Osteocyte (in vitro differentiated cells): ENCODE data around the gene SEBOX. TPM values are rescaled to one million over a fixed set of nuclear protein-coding genes. Genes with fewer than 3 reads are reported as not detected.

Experiments
- DNase-seq: peaks from one replicate; pipeline ENCODE4 v3.0.0; 2021; ENCODE audit warnings: mixed read lengths; ENCODE audit not compliant: unreplicated experiment; ENCODE audit errors: extremely low spot score
- H3K27ac Mint-ChIP-seq: one replicate; pipeline ENCODE4 v1.8.0; 2021; ENCODE audit warnings: mild to moderate bottlenecking, mixed read lengths; ENCODE audit not compliant: unreplicated experiment
- H3K27me3 Mint-ChIP-seq: one replicate; pipeline ENCODE4 v1.8.0; 2021; ENCODE audit warnings: mixed read lengths; ENCODE audit not compliant: unreplicated experiment
- H3K36me3 Mint-ChIP-seq: one replicate; pipeline ENCODE4 v1.8.0; 2021; ENCODE audit warnings: mixed read lengths; ENCODE audit not compliant: unreplicated experiment
- H3K4me1 Mint-ChIP-seq: one replicate; pipeline ENCODE4 v1.8.0; 2021; ENCODE audit warnings: mixed read lengths; ENCODE audit not compliant: unreplicated experiment
- H3K4me3 Mint-ChIP-seq: one replicate; pipeline ENCODE4 v1.8.0; 2021; ENCODE audit warnings: mild to moderate bottlenecking, moderate library complexity, mixed read lengths; ENCODE audit not compliant: unreplicated experiment
- H3K9me3 Mint-ChIP-seq: one replicate; pipeline ENCODE4 v1.8.0; 2021; ENCODE audit warnings: mixed read lengths; ENCODE audit not compliant: unreplicated experiment
- CTCF ChIP-seq: fragments of 200-600 bp; sonication (generic); IDR thresholded peaks from 2 replicates; pipeline ENCODE4 v1.5.0; 2021; ENCODE audit warnings: antibody characterized with exemption, mild to moderate bottlenecking, moderate library complexity
- microRNA-seq: library from miRNA; unstranded; fragments of <30 nt; microRNA quantifications from one replicate; pipeline ENCODE4 v1.1.0, GENCODE V29; 2020; ENCODE audit not compliant: unreplicated experiment
- total RNA-seq: library from RNA; stranded (reverse); gene quantifications from 2 replicates; pipeline ENCODE4 v1.2.1, GENCODE V29; 2021

Gene SEBOX
- total RNA-seq, 1 donor from 2014 or later, result not detected

- H3K27me3 Mint-ChIP-seq, result no peaks in the 10 kb centered on the region
- no peak for TF ChIP-seq CTCF
- H3K27ac Mint-ChIP-seq, result no peak overlapping the region
- no peak overlapping the region for H3K4me3 Mint-ChIP-seq
- H3K4me1 Mint-ChIP-seq, result peaks cover 33% of the 10 kb centered on the region
- H3K9me3 Mint-ChIP-seq, result no peaks in the 10 kb centered on the region
- DNase-seq, result no peak
- H3K36me3 Mint-ChIP-seq, result no peaks in the 10 kb centered on the region
Observed at GRCh38 chr17:28315846-28316705, 48.9 kb downstream of the SEBOX start.

GRCh38 chr17:28313841-28314240, 51.2 kb downstream of the SEBOX start:
- Mint-ChIP-seq H3K27ac (no peak overlapping the region), H3K4me1 (peaks cover 20% of the 10 kb centered on the region), H3K9me3 (no peaks in the 10 kb centered on the region), H3K36me3 (no peaks in the 10 kb centered on the region), H3K27me3 (no peaks in the 10 kb centered on the region), H3K4me3 (no peak overlapping the region)
- DNase-seq, result no peak
- no peak for TF ChIP-seq CTCF

Small RNAs within 50 kb of the gene (microRNA-seq; reads per million reads assigned to microRNA genes)
- gene MIR4723, result not detected

Other genes starting within 250 kb of the SEBOX start
- 58.5 and 60.5 TPM in 2 replicates for gene TMEM97, start 46.0 kb downstream of the SEBOX start, total RNA-seq
- gene IFT20, start 29.7 kb downstream of the SEBOX start, total RNA-seq, result 55.3 and 61.9 TPM in 2 replicates
- gene TNFAIP1, start 29.4 kb downstream of the SEBOX start, total RNA-seq, result 57.0 and 59.2 TPM in 2 replicates
- 79.8 and 80.2 TPM in 2 replicates for gene POLDIP2, start 7.7 kb downstream of the SEBOX start, total RNA-seq
- 0.70 and 0.97 TPM in 2 replicates for gene VTN, start 5.1 kb upstream of the SEBOX start, total RNA-seq
- 27.8 and 31.7 TPM in 2 replicates for gene SARM1, start 6.5 kb upstream of the SEBOX start, total RNA-seq
- 5.5 and 5.9 TPM in 2 replicates for gene SLC46A1, start 41.0 kb upstream of the SEBOX start, total RNA-seq
- gene SLC13A2, start 108.4 kb upstream of the SEBOX start, total RNA-seq, result not detected in 2 replicates
- gene FOXN1, start 141.1 kb upstream of the SEBOX start, total RNA-seq, result not detected in 2 replicates
- 26.0 and 34.9 TPM in 2 replicates for gene UNC119, start 187.4 kb upstream of the SEBOX start, total RNA-seq
- 80.0 and 84.3 TPM in 2 replicates for gene PIGS, start 206.3 kb upstream of the SEBOX start, total RNA-seq
- gene ALDOC, start 211.7 kb upstream of the SEBOX start, total RNA-seq, result 2.7 and 3.2 TPM in 2 replicates
- 15.2 and 15.6 TPM in 2 replicates for gene SPAG5, start 233.8 kb upstream of the SEBOX start, total RNA-seq
- 7.9 and 10.3 TPM in 2 replicates for gene RSKR, start 249.0 kb upstream of the SEBOX start, total RNA-seq